Activated naive CD4-positive, alpha-beta T cell treated with anti-CD3 and anti-CD28 coated beads, Interleukin-2, amount 50 U/mL, for 72 hours (primary cell): Measurements from ENCODE around the gene GNG10. TPM values are rescaled to one million over a fixed set of nuclear protein-coding genes. Genes with fewer than 3 reads are reported as not detected.

Source experiments
- ATAC-seq, 2 donors: fragments of 150-1000 bp; cut with Tn5 transposase; 2 replicates each; pipeline ENCODE4 v1.10.0; 2021; ENCODE audit warnings: mild to moderate bottlenecking in 2 of 2, moderate library complexity in 2 of 2
- DNase-seq, 2 donors: peaks; one replicate each; pipeline ENCODE4 v3.0.0; 2021 to 2022; ENCODE audit warnings: low spot score in 2 of 2
- H3K27ac Mint-ChIP-seq, 2 donors: one replicate each; pipeline ENCODE4 v1.8.0; 2022; ENCODE audit warnings: mild to moderate bottlenecking in 2 of 2, mixed read lengths in 2 of 2
- H3K36me3 Mint-ChIP-seq, 2 donors: one replicate each; pipeline ENCODE4 v1.8.0; 2022; ENCODE audit warnings: mixed read lengths in 2 of 2
- H3K9me3 Mint-ChIP-seq, 2 donors: one replicate each; pipeline ENCODE4 v1.8.0; 2022; ENCODE audit warnings: mixed read lengths in 2 of 2
- total RNA-seq, 2 donors: library from RNA; stranded (reverse); gene quantifications; one replicate each; pipeline ENCODE4 v1.2.3, GENCODE V29; 2022

The GNG10 gene
- total RNA-seq, 2 donors from 2014 or later: 7.0 to 27.3 TPM

DNA sequence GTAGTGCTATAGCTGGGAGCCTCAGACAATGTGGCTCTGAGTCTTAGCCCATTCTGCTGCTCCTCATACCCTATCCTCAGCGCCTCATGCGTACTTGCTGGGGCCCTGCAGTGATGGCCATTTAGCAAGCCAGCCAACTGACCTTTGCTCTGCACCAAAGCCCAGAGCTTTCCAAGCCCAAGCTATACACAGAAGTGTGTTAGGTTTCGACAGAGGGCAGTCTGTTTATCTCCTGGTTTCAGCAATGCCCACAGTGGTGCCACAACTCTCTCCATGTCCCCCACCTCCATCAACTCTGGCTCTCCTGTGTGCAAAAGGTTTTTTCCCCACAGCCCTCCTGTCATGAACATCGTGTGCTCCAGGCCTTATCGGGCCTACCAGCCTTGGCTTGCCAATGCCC lies 16.9 kb downstream of the GNG10 start:
- Mint-ChIP-seq H3K36me3 (peaks cover 0 to 7% of the 10 kb centered on the region in 2 donors), H3K9me3 (no peaks in the 10 kb centered on the region), H3K27ac (no peak overlapping the region)
- DNase-seq (no peak), ATAC-seq (no peak)

DNA sequence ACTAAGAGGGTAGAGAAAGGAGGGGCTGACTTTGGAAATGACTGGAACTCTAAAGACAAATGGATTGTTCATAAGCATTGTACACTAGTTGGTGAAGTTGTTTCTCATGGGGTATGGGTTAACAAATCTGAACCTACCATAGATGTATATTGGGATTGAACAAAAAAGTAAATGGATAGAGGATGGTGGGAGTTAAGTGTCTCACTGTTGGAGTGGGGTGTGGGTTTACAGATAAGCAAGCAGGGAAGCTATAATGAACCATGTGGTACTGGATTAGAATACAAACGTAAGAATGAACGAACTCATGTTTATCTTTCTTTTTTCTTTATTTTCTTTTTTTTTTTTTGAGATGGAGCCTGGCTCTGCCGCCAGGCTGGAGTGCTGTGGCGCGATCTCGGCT lies 17.8 kb downstream of the GNG10 start:
- H3K9me3 Mint-ChIP-seq: no peaks in the 10 kb centered on the region
- no peak for DNase-seq
- peaks cover 0 to 7% of the 10 kb centered on the region in 2 donors for H3K36me3 Mint-ChIP-seq
- ATAC-seq: no peak
- H3K27ac Mint-ChIP-seq: no peak overlapping the region

DNA sequence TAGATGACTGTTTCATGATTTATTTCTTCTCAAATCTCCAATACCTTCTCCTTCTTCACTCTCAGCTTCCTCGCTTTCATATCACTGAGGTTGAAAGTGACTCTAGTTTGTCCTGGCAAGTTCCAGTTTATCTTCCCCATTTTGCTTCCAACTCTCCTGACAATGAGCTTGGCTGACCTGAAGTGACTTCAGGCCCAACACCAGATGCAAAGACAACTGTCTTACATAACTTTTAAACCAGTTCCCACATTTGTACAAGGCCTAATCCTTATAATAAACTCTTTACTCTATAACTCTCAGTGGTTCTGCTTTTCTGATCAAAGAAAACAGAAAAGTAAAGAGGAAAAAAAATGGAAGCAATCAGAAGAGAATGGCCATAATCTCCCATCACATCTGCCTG lies 22.0 kb downstream of the GNG10 start:
- Mint-ChIP-seq H3K27ac (no peak overlapping the region), H3K9me3 (no peaks in the 10 kb centered on the region), H3K36me3 (peaks cover 0 to 2% of the 10 kb centered on the region in 2 donors)
- DNase-seq (no peak), ATAC-seq (no peak)

DNA sequence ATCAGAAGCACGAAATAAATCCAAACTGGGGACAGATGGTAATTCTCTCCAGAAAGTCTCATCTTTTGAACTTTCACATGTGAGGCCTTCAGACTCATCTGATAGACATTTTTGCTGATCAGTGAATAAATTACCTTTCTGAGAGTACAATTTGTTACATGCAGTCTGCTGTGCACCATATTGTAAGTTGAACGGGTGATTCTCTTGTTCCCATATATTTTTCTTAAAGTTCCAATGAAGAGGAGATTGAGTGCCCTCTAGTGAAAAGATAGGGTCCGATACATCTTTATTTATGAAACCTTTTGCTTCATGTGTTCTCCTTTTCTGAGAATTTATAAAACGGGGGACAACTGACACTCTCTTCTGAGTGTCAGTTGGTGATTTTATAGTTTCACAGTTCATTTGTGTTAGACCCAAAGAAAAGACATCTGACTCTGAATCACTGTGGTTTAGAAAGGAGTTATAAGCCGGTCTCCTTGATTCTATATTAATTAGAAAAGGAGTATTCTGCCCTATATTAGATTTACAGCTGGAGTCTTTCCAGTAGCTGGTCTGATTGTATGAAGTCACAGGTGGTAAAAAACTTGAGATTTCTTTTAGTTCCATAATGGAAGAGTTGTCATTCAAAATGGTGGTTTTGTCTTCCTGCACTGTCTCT lies 30.4 kb downstream of the GNG10 start:
- ATAC-seq: no peak
- Mint-ChIP-seq H3K9me3 (no peaks in the 10 kb centered on the region), H3K27ac (no peak overlapping the region), H3K36me3 (peaks cover 0 to 4% of the 10 kb centered on the region in 2 donors)
- DNase-seq: no peak

DNA sequence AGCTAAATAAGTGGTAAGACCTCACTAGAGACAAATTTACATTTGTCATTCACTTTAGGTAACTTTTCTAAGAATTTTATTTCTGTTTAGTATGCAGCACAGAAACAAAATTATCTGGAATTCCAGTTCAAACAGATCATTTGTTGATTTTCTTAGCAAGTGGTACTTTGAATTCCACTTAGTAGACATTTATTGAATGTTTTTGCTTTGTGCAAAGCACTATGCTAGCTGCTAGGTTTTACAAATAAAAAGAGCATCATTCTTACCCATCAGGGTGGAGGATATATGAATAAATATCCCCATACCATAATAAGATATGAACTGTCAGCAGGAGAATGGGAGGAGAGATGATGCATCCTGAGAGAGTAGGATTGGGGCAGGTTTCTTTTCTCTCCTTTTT lies 35.4 kb downstream of the GNG10 start:
- DNase-seq (no peak), ATAC-seq (no peak)
- no peak overlapping the region for H3K27ac Mint-ChIP-seq
- H3K36me3 Mint-ChIP-seq: peaks cover 6 to 12% of the 10 kb centered on the region in 2 donors
- no peaks in the 10 kb centered on the region for H3K9me3 Mint-ChIP-seq

DNA sequence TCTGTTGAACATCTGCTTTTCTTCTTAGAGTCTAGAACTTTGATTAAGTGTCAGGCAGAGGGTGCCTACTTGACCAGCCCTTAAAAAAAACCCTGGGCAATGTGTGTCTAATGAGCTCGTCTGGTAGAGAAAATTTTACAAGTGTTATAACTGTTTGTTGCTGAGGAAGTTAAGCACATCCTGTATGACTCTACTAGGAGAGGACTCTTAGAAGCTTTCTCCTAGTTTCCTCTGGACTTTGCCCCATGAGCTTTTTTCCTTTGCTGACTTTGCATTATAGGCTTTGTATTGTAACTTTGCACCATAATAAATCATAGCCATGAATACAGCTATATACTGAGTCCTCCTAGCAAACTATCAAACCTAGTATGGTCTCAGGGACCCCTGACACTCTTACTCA lies 39.4 kb downstream of the GNG10 start:
- peaks cover 6 to 12% of the 10 kb centered on the region in 2 donors for H3K36me3 Mint-ChIP-seq
- DNase-seq: no peak
- ATAC-seq: no peak
- H3K27ac Mint-ChIP-seq: no peak overlapping the region
- H3K9me3 Mint-ChIP-seq: no peaks in the 10 kb centered on the region

DNA sequence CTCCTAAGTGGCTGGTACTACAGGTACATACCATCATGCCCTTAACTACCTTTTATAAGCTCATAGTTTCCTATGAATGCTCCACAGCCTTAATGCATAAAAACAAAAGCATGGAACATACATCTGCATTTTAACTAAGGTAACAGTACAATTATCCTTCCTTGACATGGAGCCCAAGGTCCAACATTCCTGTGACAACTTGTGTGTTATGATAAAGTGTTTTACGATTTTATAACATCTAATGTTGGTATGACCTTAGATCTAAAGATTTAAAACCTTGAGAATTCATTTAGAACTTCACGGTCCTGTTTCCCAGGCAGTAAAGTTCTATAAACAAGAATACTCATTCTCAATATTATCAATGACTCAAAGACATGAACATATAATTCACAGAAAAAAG lies 43.1 kb downstream of the GNG10 start:
- DNase-seq: no peak
- Mint-ChIP-seq H3K36me3 (no peaks in the 10 kb centered on the region), H3K27ac (no peak overlapping the region), H3K9me3 (no peaks in the 10 kb centered on the region)
- no peak for ATAC-seq

DNA sequence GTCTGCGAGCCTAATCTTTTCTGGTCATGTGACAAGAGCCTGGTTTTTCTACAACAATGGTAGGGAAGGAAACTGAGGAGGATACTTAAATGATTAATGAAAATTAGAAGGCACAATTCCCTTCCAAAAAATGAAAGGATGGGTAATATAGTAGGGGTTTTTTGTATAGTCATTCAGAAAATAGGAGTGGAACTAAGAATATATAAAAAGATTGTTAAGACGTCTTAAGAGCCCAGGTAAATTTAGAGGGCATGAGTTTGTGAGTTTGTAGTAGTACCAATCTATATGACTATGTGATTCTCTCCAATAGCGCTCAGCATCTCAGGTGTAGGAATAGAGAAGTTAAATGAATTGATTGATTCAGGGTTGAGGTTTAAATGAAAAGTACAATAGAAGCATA lies 50.1 kb downstream of the GNG10 start:
- H3K36me3 Mint-ChIP-seq: no peaks in the 10 kb centered on the region
- ATAC-seq (no peak), DNase-seq (no peak)
- no peaks in the 10 kb centered on the region for H3K9me3 Mint-ChIP-seq
- no peak overlapping the region for H3K27ac Mint-ChIP-seq

DNA sequence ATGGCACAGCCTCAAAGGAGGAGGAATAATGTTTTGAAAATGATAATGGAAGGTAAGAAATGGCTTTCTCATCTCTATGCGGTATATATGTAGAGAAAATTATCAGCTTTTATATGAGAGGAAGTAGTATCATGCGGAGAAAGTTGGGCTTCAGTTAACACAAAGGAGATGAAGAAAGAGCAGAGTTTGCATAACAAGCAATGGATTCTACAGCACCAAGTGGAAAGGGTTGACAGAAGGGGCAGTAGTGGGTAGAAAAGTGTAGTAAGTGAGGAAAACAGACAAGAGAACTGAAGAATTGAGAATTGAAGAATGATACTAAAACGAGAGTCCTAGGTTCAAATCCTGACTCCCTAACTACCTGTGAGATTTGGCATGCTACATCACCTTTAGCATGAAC lies 51.0 kb downstream of the GNG10 start:
- H3K27ac Mint-ChIP-seq: no peak overlapping the region
- H3K9me3 Mint-ChIP-seq: no peaks in the 10 kb centered on the region
- ATAC-seq (no peak), DNase-seq (no peak)
- no peaks in the 10 kb centered on the region for H3K36me3 Mint-ChIP-seq

DNA sequence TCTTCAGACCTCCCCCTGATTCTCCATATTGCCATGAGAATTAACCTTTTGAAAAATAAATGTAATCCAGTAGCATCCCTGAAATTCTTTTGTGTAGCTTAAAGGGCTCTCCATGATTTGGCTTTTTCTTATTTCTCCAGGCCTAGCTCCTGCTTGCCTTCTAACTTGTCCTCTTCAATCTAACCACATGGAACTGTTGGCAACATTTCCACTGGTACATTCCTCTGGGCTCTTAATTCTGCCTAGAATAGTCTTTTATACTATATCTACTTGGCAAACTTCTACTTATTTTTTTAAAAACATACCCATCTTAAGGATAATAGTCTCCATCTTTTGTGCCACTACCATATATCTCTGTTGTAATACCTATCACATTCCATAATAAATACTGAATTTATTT lies 54.1 kb downstream of the GNG10 start:
- Mint-ChIP-seq H3K9me3 (no peaks in the 10 kb centered on the region), H3K27ac (no peak overlapping the region), H3K36me3 (no peaks in the 10 kb centered on the region)
- ATAC-seq: no peak
- no peak for DNase-seq

DNA sequence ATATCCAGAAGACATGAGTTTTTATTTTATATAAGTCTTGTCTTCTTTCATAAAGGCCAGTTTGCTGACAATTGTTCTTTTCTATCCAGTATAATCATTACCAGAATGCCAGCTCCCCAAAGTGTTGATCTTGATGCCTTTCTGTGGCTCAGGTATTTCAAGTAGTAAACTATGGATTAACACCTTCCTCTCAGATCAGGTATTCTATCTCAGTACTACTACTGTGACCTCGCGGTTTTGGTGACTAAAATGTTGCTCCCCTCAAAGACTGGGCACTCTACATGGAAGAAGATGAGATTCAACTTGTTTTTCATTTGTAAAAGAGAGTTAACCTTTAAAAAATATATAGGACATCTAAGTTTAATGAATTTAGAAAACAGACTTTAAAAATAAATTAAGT lies 58.1 kb downstream of the GNG10 start:
- ATAC-seq: peak in 1 of 2 donors; percentile 93
- no peak for DNase-seq

More for the DNA sequence above, 58.1 kb downstream of the GNG10 start:
- no peaks in the 10 kb centered on the region for H3K36me3 Mint-ChIP-seq
- H3K27ac Mint-ChIP-seq: no peak overlapping the region
- no peaks in the 10 kb centered on the region for H3K9me3 Mint-ChIP-seq

Other genes with a start within 250 kb of the GNG10 start
- gene ECPAS, start 177.2 kb upstream of the GNG10 start, total RNA-seq: 10 to 100 TPM; 57.5 to 95.7 TPM
- 1 to 10 TPM; 5.1 to 8.2 TPM for gene ZNF483, start 136.4 kb upstream of the GNG10 start, total RNA-seq
- 10 to 100 TPM in 1 of 2 donors, under 1 TPM in 1; 0.59 to 14.5 TPM for gene PTGR1, start 62.0 kb upstream of the GNG10 start, total RNA-seq
- gene DNAJC25, start 30.3 kb upstream of the GNG10 start, total RNA-seq: 1 to 10 TPM; 4.2 to 4.4 TPM
- under 1 TPM in 1 of 2 donors, not detected in 1; 0.04 TPM for gene SHOC1, start 133.3 kb downstream of the GNG10 start, total RNA-seq
- gene UGCG, start 235.2 kb downstream of the GNG10 start, total RNA-seq: 10 to 100 TPM; 12.5 to 23.5 TPM